Activated CD4-positive, alpha-beta T cell treated with anti-CD3 and anti-CD28 coated beads for 48 hours (primary cell): ENCODE results near the gene NOC3L.
"Not testable (repeated sequence)": the region's sequence is repeated elsewhere in the genome, so short reads cannot be mapped to it uniquely, and the experiment has no call there.

Experiments used
- DNase-seq: peaks from one replicate; pipeline ENCODE4 v3.0.0-alpha.2; 2020

The NOC3L gene

GRCh38 chr10:94361171-94361794, 1.5 kb downstream of the NOC3L start:
- no peak for DNase-seq

- no peak for DNase-seq
These were observed 4.3 kb downstream of the NOC3L start for GRCh38 chr10:94358480-94358879.

GRCh38 chr10:94357193-94357592, 5.5 kb downstream of the NOC3L start:
- DNase-seq, result no peak

- DNase-seq, result no peak
These were observed 6.9 kb downstream of the NOC3L start for GRCh38 chr10:94355841-94356240.

- DNase-seq, result no peak
These were observed 9.4 kb downstream of the NOC3L start for GRCh38 chr10:94353336-94353735.

GRCh38 chr10:94351089-94351488, 11.7 kb downstream of the NOC3L start:
- DNase-seq, result no peak

- not testable (repeated sequence) for DNase-seq
These were observed 12.2 kb downstream of the NOC3L start for GRCh38 chr10:94350500-94350899.

GRCh38 chr10:94349327-94349726, 13.4 kb downstream of the NOC3L start:
- no peak for DNase-seq

- DNase-seq, result no peak
These were observed 18.1 kb downstream of the NOC3L start for GRCh38 chr10:94344522-94345122.

- DNase-seq, result no peak
These were observed 19.6 kb downstream of the NOC3L start for GRCh38 chr10:94343151-94343550.

- DNase-seq, result no peak
These were observed 27.9 kb downstream of the NOC3L start for GRCh38 chr10:94334857-94335256.

- DNase-seq, result no peak
These were observed 29.7 kb downstream of the NOC3L start for GRCh38 chr10:94333051-94333450.

- no peak for DNase-seq
These were observed 34.1 kb downstream of the NOC3L start for GRCh38 chr10:94328613-94329012.

GRCh38 chr10:94327649-94328048, 35.1 kb downstream of the NOC3L start:
- no peak for DNase-seq

GRCh38 chr10:94324609-94325233, 38.0 kb downstream of the NOC3L start:
- DNase-seq, result no peak

- DNase-seq, result peak; percentile 78
These were observed 42.3 kb downstream of the NOC3L start for GRCh38 chr10:94320285-94320914.

GRCh38 chr10:94316560-94316959, 46.2 kb downstream of the NOC3L start:
- DNase-seq, result no peak

- no peak for DNase-seq
These were observed 46.7 kb downstream of the NOC3L start for GRCh38 chr10:94315975-94316464.

GRCh38 chr10:94315024-94315451, 47.7 kb downstream of the NOC3L start:
- no peak for DNase-seq

- no peak for DNase-seq
These were observed 52.4 kb downstream of the NOC3L start for GRCh38 chr10:94310369-94310768.

GRCh38 chr10:94308866-94309265, 53.9 kb downstream of the NOC3L start:
- no peak for DNase-seq

GRCh38 chr10:94307046-94307615, 55.6 kb downstream of the NOC3L start:
- no peak for DNase-seq

- no peak for DNase-seq
These were observed 58.8 kb downstream of the NOC3L start for GRCh38 chr10:94303929-94304328.
